ENCODE results near the gene PKNOX2.

PKNOX2 gene

DNA sequence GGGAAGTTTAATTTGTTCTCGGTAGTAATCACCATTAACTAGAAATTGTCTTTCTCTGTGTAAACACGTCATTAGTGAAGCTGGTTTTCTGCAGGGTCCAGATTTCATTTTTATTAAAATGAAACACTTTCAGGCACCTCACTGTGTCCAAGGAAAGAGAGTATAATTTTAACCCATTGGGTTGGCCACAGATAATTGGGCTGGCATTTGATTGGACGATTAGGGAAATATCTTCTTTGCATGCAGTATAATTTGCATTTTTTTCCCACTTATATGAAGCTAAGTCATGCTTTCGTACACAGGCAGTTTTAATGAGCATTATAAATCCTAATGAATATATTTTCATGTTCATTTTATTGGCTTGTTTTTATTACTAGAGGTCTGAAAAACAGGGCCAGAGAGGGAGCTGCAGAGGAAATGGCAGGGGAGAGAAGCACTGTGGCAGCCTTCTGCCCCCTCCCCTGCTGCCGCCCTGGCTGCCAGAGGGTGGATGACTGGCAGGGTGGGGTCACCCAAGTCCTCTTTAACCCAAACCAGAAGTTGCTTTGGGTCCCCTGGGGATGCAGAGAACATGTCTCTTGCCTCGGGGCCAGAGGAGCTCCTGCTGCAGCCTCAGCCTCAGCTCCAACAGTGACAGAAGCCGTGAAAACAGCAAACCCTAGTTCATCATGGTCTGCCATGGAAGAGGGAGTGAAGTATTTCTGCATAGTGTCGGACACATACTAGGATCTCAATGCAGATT is 93.9 kb downstream of the PKNOX2 start:
- H3K9me3 ChIP-seq (ENCODE audit: insufficient read depth, low read length, severe bottlenecking): no peaks in the 10 kb centered on the region
- DNase-seq (no peak), ATAC-seq (ENCODE audit: insufficient read depth, low read depth) (no peak)
- H4K20me1 ChIP-seq (ENCODE audit: insufficient read depth, low read length): no peaks in the 10 kb centered on the region
- no peak overlapping the region for H3K9ac ChIP-seq (ENCODE audit: low read depth, low read length)
- no peak overlapping the region for H3K4me3 ChIP-seq (ENCODE audit: low read depth in 1 of 2, low read length in 2 of 2)
- no peaks in the 10 kb centered on the region for H3K36me3 ChIP-seq (ENCODE audit: insufficient read depth, low read length)
- H3K4me2 ChIP-seq (ENCODE audit: insufficient read depth, low read length): no peak overlapping the region
- peaks cover 11% of the 10 kb centered on the region for H3K4me1 ChIP-seq (ENCODE audit: insufficient read depth, low read length)
- H2AFZ ChIP-seq (ENCODE audit: low read depth, low read length): no peak overlapping the region
- no peak overlapping the region for H3K27ac ChIP-seq (ENCODE audit: low read length)
- TF ChIP-seq EZH2 (IDR thresholded peaks at IDR 0.05; ENCODE audit: borderline replicate concordance, low read depth, low read length, severe bottlenecking) (no peak), CTCF (IDR thresholded peaks at IDR 0.05; ENCODE audit: borderline replicate concordance, extremely low read depth, low read length, poor library complexity, severe bottlenecking) (no peak)
- H3K27me3 ChIP-seq (ENCODE audit: insufficient read depth, low read length, poor library complexity): peaks cover 7% of the 10 kb centered on the region
- no peaks in the 10 kb centered on the region for H3K79me2 ChIP-seq (ENCODE audit: insufficient read depth, low read length)

DNA sequence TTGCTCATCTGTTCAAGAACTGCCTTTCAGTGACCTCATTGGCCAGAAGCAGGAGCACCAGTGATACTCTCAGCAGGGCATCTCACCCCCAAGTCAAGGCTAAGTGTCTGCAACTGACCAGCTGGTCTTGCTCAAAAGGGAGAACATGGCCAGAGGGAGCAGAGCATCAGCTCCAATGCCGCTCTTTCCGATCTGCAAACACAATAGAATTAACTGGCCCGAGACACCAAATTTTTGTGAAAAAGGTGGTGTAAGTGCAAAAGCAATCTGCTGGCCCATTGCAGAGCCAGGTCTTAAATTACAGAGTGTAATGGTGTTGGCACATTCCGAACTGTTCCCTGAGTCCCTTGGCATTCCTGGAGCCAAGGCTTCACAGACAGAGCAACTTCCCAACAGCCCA is 97.0 kb downstream of the PKNOX2 start:
- no peak overlapping the region for H2AFZ ChIP-seq (ENCODE audit: low read depth, low read length)
- H3K27ac ChIP-seq (ENCODE audit: low read length): no peak overlapping the region
- ATAC-seq (ENCODE audit: insufficient read depth, low read depth) (no peak), DNase-seq (no peak)
- no peaks in the 10 kb centered on the region; the same call in 1 of the 2 replicates for H4K20me1 ChIP-seq (ENCODE audit: insufficient read depth, low read length)
- no peak overlapping the region for H3K4me2 ChIP-seq (ENCODE audit: insufficient read depth, low read length)
- H3K36me3 ChIP-seq (ENCODE audit: insufficient read depth, low read length): no peaks in the 10 kb centered on the region
- no peak for TF ChIP-seq CTCF (IDR thresholded peaks at IDR 0.05; ENCODE audit: borderline replicate concordance, extremely low read depth, low read length, poor library complexity, severe bottlenecking)
- TF ChIP-seq EZH2 (IDR thresholded peaks at IDR 0.05; ENCODE audit: borderline replicate concordance, low read depth, low read length, severe bottlenecking): no peak
- no peak overlapping the region for H3K9ac ChIP-seq (ENCODE audit: low read depth, low read length)
- no peaks in the 10 kb centered on the region for H3K9me3 ChIP-seq (ENCODE audit: insufficient read depth, low read length, severe bottlenecking)
- H3K4me3 ChIP-seq (ENCODE audit: low read depth in 1 of 2, low read length in 2 of 2): no peak overlapping the region
- no peaks in the 10 kb centered on the region for H3K79me2 ChIP-seq (ENCODE audit: insufficient read depth, low read length)
- peaks cover 10% of the 10 kb centered on the region for H3K27me3 ChIP-seq (ENCODE audit: insufficient read depth, low read length, poor library complexity)
- H3K4me1 ChIP-seq (ENCODE audit: insufficient read depth, low read length): peaks cover 8% of the 10 kb centered on the region

DNA sequence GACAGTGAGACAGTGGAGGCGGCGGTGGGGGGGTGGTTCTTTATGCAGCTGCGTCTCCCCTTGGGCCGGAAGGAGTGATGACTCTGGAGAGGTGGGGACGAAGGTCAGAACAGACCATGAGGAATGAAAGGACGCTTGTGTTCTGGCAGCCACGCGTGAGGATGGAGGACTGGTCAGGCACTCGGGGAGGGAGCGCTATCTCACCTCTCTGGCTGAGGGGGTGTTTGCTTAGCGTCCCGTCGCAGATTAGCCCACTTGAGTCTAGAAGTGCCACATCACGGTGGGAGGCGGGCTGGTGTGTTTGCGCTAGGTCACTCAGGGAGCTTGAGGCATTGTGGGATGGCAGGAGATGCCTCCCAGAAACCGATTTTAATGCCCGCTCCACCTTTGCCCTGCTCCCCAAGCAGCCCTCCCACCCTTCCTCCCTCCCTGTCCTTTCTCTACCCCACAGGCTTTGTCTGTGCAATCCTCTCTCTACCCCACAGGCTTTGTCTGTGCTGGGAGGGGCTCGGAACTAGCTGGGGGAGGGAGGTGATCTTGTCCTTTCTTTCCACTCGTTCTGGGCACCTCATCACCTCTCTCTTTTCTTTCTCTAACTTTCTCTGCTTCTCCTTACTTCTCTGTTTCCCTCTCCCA is 97.8 kb downstream of the PKNOX2 start:
- no peaks in the 10 kb centered on the region for H3K9me3 ChIP-seq (ENCODE audit: insufficient read depth, low read length, severe bottlenecking)
- no peak overlapping the region for H2AFZ ChIP-seq (ENCODE audit: low read depth, low read length)
- no peak overlapping the region for H3K4me2 ChIP-seq (ENCODE audit: insufficient read depth, low read length)
- H3K27me3 ChIP-seq (ENCODE audit: insufficient read depth, low read length, poor library complexity): peaks cover 10% of the 10 kb centered on the region
- H3K4me3 ChIP-seq (ENCODE audit: low read depth in 1 of 2, low read length in 2 of 2): no peak overlapping the region
- no peak overlapping the region for H3K27ac ChIP-seq (ENCODE audit: low read length)
- DNase-seq (no peak), ATAC-seq (ENCODE audit: insufficient read depth, low read depth) (no peak)
- H3K36me3 ChIP-seq (ENCODE audit: insufficient read depth, low read length): no peaks in the 10 kb centered on the region
- no peak overlapping the region for H3K9ac ChIP-seq (ENCODE audit: low read depth, low read length)
- TF ChIP-seq CTCF (IDR thresholded peaks at IDR 0.05; ENCODE audit: borderline replicate concordance, extremely low read depth, low read length, poor library complexity, severe bottlenecking) (no peak), EZH2 (IDR thresholded peaks at IDR 0.05; ENCODE audit: borderline replicate concordance, low read depth, low read length, severe bottlenecking) (no peak)
- H3K79me2 ChIP-seq (ENCODE audit: insufficient read depth, low read length): no peaks in the 10 kb centered on the region
- H3K4me1 ChIP-seq (ENCODE audit: insufficient read depth, low read length): peaks cover under 1% of the 10 kb centered on the region; the same call in 1 of the 2 replicates
- no peaks in the 10 kb centered on the region; the same call in 1 of the 2 replicates for H4K20me1 ChIP-seq (ENCODE audit: insufficient read depth, low read length)
